Pancreas (tissue), 10 donors: Measurements from ENCODE around the gene SULT4A1. TPM values are rescaled to one million over a fixed set of nuclear protein-coding genes. Genes with fewer than 3 reads are reported as not detected.
A peak's percentile ranks its signal among the peaks of the same experiment; 100 is the strongest.

Experiments used
- ATAC-seq, 4 donors: fragments of 200-7000 bp; cut with Tn5 transposase; one replicate each; pipeline versions ENCODE4 v1.8.0 to v1.9.1; 2020; ENCODE audit warnings: mild to moderate bottlenecking in 4 of 4, moderate library complexity in 4 of 4
- DNase-seq, 6 donors: peaks; one replicate each; pipeline ENCODE4 v3.0.0-alpha.2; 2020
- FAIRE-seq: peaks from 2 replicates; lab custom pipeline; 2012; peaks lifted over from hg19 to GRCh38; lab: Jason Lieb, UNC
- H3K27ac ChIP-seq, 4 donors: fragments of 200-600 bp; sonication (generic); 1 replicate in 3 of 4; 2 replicates in 1 of 4; pipeline versions ENCODE4 v1.5.0 to v1.8.0; 2020
- H3K27me3 ChIP-seq, 4 donors: fragments of 200-600 bp; one replicate each; pipeline ENCODE4 v1.8.0; 2021
- H3K36me3 ChIP-seq, 3 donors: fragments of 200-600 bp; sonication (generic) in 1 of 3; one replicate each; pipeline versions ENCODE4 v1.5.0 to v1.8.0; 2020 to 2021
- H3K4me1 ChIP-seq, 3 donors: fragments of 200-600 bp; one replicate each; pipeline ENCODE4 v1.8.0; 2021
- H3K4me3 ChIP-seq, 4 donors: fragments of 200-600 bp; sonication (generic) in 2 of 4; one replicate each; pipeline versions ENCODE4 v1.5.0 to v1.8.0; 2020 to 2021
- H3K9me3 ChIP-seq, 4 donors: fragments of 200-600 bp; one replicate each; pipeline ENCODE4 v1.8.0; 2021
- WGBS, 2 donors: extraction: QIAGEN DNeasy Blood & Tissue Kit; methylation state at CpG; one replicate each; pipeline ENCODE4 v1.1.7; 2013; 5-methylcytosine and 5-hydroxymethylcytosine counted together
- intact Hi-C, 3 donors: fragments of 100-400 bp; cut with DNase I; formaldehyde crosslinking; loops; one replicate each; pipeline versions ENCODE4 v1.11.1 to v1.14.2; 2022
- polyA plus RNA-seq, 2 donors: library from polyadenylated mRNA; stranded (reverse); fragments of 200-250 nt; gene quantifications; one replicate each; pipeline ENCODE4 v1.2.3, GENCODE V29; 2013
- total RNA-seq, 6 donors: library from RNA; stranded (reverse); fragmentation: NEBNext Ultra II Directional in 4 of 6; extraction: Animal tissue kit (Norgen Biotek cat#: 25700) in 4 of 6; gene quantifications; one replicate each; pipeline versions ENCODE4 v1.2.1 to v1.2.4, GENCODE V29; 2021 to 2023
- TF ChIP-seq, protein P1 (sequence below), 4 donors: fragments of 200-600 bp; sonication (generic) in 3 of 4; IDR thresholded peaks; one replicate each; pipeline versions ENCODE4 v1.5.0 to v1.8.0; 2021; ENCODE audit warnings: antibody characterized with exemption in 4 of 4
- donor health status: healthy with polysubstance abuse.
- donor health status: DM: no; HTN: no; CAD: no; lungs with moderate emphysema.
- donor health status: DM: no; HTN: no; CAD: no.
- donor health status: control.
- donor health status: control.
- donor health status: Bipolar disorder and iron deficiency.
- donor health status: DM: yes; HTN: yes; CAD: no.
- donor health status: DM: no; HTN: no; CAD: no.
- donor health status: DM: no; HTN: no; CAD: no.
- donor health status: DM: yes; HTN: yes; CAD: no.

SULT4A1 gene
- total and polyA plus RNA-seq, 8 donors, result 0.09 to 5.4 (median 0.37) TPM; not detected in 1

DNA sequence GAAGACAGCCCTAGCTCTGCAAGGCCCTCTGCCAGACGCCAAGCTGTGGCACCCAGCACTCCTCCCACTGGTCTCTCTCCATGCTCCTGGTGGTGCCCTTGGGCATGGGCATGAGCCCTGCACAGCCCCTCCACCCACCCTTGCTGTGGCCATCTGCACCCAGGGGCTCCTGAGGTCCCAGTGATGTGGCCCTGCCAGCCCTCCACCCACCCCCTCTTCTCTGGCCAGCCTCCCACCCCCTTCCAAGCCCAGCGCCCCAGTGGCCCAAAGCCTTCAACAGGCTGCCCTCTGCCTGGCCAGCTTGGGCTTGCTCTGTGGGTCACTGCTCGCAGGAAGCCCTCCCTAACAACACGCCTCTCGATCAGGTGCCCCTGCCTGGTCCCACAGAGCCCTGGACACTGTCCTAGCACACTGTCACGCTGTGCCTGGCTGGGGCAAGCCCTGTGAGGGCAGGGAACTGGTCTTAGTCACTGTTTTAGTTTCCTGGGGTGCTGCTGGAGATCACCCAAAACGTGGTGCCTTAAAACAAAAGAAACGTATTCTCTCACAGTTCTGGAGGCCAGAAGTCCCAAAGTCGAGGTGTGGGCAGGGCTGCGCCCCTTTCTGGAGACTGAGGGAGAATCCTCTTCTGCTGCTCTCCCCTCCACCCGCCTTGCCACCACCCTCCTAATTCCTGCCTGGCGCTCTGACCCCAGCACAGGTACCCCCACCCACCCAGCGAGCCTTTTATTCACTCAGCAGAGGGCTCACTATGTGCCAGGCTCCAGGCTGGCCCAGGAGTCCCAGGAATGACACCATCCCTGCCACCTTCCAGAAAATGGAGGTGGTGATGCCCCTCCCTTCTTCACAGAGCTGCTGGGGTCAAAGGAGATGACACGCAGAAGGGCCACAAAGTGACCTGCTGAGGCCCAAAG, 14.7 kb downstream of the SULT4A1 start:
- intact Hi-C loops, result loop anchor here in 1 of 3 donors (10.0 kb wide), 1 partner anchor 453 kb away; no protein-coding TSS in a partner anchor
- TF ChIP-seq, protein P1, sequence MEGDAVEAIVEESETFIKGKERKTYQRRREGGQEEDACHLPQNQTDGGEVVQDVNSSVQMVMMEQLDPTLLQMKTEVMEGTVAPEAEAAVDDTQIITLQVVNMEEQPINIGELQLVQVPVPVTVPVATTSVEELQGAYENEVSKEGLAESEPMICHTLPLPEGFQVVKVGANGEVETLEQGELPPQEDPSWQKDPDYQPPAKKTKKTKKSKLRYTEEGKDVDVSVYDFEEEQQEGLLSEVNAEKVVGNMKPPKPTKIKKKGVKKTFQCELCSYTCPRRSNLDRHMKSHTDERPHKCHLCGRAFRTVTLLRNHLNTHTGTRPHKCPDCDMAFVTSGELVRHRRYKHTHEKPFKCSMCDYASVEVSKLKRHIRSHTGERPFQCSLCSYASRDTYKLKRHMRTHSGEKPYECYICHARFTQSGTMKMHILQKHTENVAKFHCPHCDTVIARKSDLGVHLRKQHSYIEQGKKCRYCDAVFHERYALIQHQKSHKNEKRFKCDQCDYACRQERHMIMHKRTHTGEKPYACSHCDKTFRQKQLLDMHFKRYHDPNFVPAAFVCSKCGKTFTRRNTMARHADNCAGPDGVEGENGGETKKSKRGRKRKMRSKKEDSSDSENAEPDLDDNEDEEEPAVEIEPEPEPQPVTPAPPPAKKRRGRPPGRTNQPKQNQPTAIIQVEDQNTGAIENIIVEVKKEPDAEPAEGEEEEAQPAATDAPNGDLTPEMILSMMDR (IDR thresholded peaks at IDR 0.05), result no peak
- H3K27ac ChIP-seq, result no peak overlapping the region
- ATAC-seq (no peak), DNase-seq (peak in 2 of 6 donors; percentile 4 to 27), FAIRE-seq (no peak)
- no peaks in the 10 kb centered on the region for H3K9me3 ChIP-seq
- H3K4me1 ChIP-seq, result no peaks in the 10 kb centered on the region
- no peaks in the 10 kb centered on the region for H3K36me3 ChIP-seq
- no peaks in the 10 kb centered on the region for H3K27me3 ChIP-seq
- WGBS, 2 donors, result 72 to 81% methylated on average over 14 of the region's 14 CpGs
- H3K4me3 ChIP-seq, result no peak overlapping the region

DNA sequence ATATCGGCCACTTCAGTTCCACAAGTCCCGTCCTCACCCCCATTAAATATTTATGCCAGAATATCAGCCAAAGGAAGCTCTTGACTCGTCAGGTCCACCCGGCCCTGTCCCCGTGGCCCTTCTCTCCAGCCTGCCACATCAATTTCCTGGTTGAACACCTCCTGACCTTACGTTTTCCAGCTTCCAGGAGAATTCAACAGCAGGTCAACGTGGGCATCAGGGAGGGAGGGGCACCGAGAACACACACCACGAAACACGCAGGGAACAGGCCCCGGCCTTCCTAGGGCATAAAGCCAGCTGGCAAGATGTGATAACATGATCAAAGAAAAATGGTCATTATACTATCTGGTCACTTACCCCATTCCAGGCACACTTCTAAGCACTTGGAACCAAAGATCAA, 15.3 kb downstream of the SULT4A1 start:
- peak in 2 of 6 donors; percentile 1 to 26 for DNase-seq
- TF ChIP-seq, protein P1 (IDR thresholded peaks at IDR 0.05), result no peak
- Histone ChIP-seq H3K9me3 (no peaks in the 10 kb centered on the region), H3K27me3 (no peaks in the 10 kb centered on the region), H3K27ac (no peak overlapping the region), H3K4me1 (no peaks in the 10 kb centered on the region), H3K4me3 (no peak overlapping the region), H3K36me3 (no peaks in the 10 kb centered on the region)
- intact Hi-C loops, result loop anchor here in 1 of 3 donors (10.0 kb wide), 1 partner anchor 452 kb away; no protein-coding TSS in a partner anchor
- ATAC-seq, result no peak
- WGBS, 2 donors, result 70 to 72% methylated on average over 11 of the region's 11 CpGs
- FAIRE-seq, result no peak

- WGBS, 2 donors, result 61 to 62% methylated on average over 11 of the region's 11 CpGs
- intact Hi-C loops, result loop anchor here in 1 of 3 donors (10.0 kb wide), 1 partner anchor 451 kb away; no protein-coding TSS in a partner anchor
- Histone ChIP-seq H3K27ac (no peak overlapping the region), H3K4me1 (no peaks in the 10 kb centered on the region), H3K9me3 (no peaks in the 10 kb centered on the region), H3K36me3 (no peaks in the 10 kb centered on the region), H3K4me3 (no peak overlapping the region), H3K27me3 (no peaks in the 10 kb centered on the region)
- DNase-seq (peak in 2 of 6 donors; percentile 5 to 41), ATAC-seq (no peak), FAIRE-seq (no peak)
- TF ChIP-seq, protein P1 (IDR thresholded peaks at IDR 0.05), result no peak
These were observed 16.3 kb downstream of the SULT4A1 start for GRCh38 chr22:43845981-43846380.

DNA sequence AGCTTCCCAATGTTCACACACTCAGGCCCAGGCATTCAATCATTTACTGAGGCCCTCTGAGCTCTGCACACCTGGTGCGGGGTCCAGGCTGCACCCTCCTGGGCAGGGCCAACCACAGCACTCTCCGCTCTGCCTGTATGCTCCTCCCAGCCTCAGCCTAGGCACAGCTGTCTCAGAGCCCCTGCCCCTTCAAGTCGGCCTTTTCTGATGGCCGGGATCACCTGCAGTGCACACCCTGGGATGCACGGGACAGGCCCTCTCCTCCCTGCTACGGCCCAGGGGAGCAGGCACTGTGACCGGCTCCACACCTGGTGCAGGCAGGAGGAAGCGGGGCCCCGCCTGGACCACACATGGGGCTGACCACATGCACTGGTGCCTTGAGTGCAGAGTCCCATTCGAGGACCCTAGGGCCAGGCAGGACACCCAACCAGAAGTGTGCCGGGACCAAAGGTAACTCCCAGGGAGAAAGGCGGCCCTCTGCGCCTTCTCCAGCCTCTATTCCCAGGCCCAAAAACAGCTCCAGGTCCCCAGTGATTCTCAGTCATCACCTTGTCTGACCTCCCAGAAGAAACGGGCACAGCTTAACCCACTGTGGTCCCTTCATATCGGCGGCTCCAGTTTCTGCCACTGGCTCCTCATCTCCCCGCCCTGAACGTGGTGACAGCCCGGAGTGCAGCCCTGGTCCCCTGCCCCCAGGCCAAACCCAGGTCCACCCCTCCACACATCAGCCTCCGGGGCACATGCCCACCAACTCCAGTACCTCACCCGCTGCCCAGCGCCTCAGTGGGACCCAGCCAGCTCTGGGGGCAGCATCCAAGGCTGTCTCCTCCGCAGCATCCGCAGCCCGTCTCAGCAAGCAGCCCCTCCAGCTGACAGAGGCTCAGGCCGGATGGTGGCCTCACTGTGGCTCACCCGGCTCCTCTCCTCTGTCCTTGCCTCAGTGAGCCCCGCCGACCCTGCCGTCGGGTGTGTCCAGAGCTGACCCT, 17.5 kb downstream of the SULT4A1 start:
- 62 to 69% methylated on average over 22 to 31 of the region's 31 CpGs for WGBS, 2 donors
- H3K36me3 ChIP-seq, result no peaks in the 10 kb centered on the region
- TF ChIP-seq, protein P1 (IDR thresholded peaks at IDR 0.05), result no peak
- H3K4me1 ChIP-seq, result no peaks in the 10 kb centered on the region
- intact Hi-C loops, result loop anchor here in 1 of 3 donors (10.0 kb wide), 1 partner anchor 450 kb away; no protein-coding TSS in a partner anchor
- DNase-seq, result peak in 2 of 6 donors; percentile 14 to 51
- H3K27ac ChIP-seq, result no peak overlapping the region
- no peak for FAIRE-seq
- no peaks in the 10 kb centered on the region for H3K9me3 ChIP-seq
- no peak overlapping the region for H3K4me3 ChIP-seq
- ATAC-seq, result no peak
- no peaks in the 10 kb centered on the region for H3K27me3 ChIP-seq
